Cardiac muscle cell (in vitro differentiated cells and primary cell): ENCODE results near the gene DUSP28. TPM values are rescaled to one million over a fixed set of nuclear protein-coding genes. Genes with fewer than 3 reads are reported as not detected.

Source experiments
- DNase-seq, 2 donors: peaks; one replicate each; pipeline versions ENCODE4 v3.0.0 to v3.0.0-alpha.2; 2010 to 2017; ENCODE audit warnings: low read depth in 1 of 2, low spot score in 1 of 2
- H3K27ac ChIP-seq: fragments of 200-600 bp; sonication (generic); 2 replicates; pipeline ENCODE4 v1.5.1; 2016
- H3K27me3 ChIP-seq: fragments of 200-600 bp; sonication (generic); 2 replicates; pipeline ENCODE4 v1.6.0; 2016; ENCODE audit warnings: control low read depth
- H3K36me3 ChIP-seq: fragments of 200-600 bp; sonication (generic); 2 replicates; pipeline ENCODE4 v1.5.1; 2016; ENCODE audit warnings: control low read depth
- H3K4me1 ChIP-seq: fragments of 200-600 bp; sonication (generic); 2 replicates; pipeline ENCODE4 v1.8.1; 2017; ENCODE audit warnings: low read depth, mild to moderate bottlenecking, mixed run types
- H3K4me3 ChIP-seq: fragments of 200-600 bp; sonication (generic); 2 replicates; pipeline ENCODE4 v1.5.1; 2016; ENCODE audit warnings: mild to moderate bottlenecking
- H3K9me3 ChIP-seq: fragments of 200-600 bp; sonication (generic); 2 replicates; pipeline ENCODE4 v1.5.1; 2017; ENCODE audit warnings: low read depth, mild to moderate bottlenecking, control low read depth
- polyA plus RNA-seq: library from polyadenylated mRNA; unstranded; fragments of >200 nt; fragmentation: Nextera tagmentation; extraction: Ambion mirVana; gene quantifications from 2 replicates; pipeline ENCODE4 v1.2.1, GENCODE V29; 2016
- total RNA-seq: library from RNA; depleted of rRNA; stranded (reverse); fragments of >200 nt; gene quantifications from 2 replicates; pipeline ENCODE4 v1.2.3, GENCODE V29; 2016
- TF ChIP-seq, protein P1 (sequence below): IDR thresholded peaks from 2 replicates; pipeline ENCODE4 v1.5.1; 2012; ENCODE audit warnings: low read depth, mild to moderate bottlenecking, low read length

The DUSP28 gene
- total and polyA plus RNA-seq, 2 experiments from 2014 or later, result 10.2 to 24.9 TPM

DNA sequence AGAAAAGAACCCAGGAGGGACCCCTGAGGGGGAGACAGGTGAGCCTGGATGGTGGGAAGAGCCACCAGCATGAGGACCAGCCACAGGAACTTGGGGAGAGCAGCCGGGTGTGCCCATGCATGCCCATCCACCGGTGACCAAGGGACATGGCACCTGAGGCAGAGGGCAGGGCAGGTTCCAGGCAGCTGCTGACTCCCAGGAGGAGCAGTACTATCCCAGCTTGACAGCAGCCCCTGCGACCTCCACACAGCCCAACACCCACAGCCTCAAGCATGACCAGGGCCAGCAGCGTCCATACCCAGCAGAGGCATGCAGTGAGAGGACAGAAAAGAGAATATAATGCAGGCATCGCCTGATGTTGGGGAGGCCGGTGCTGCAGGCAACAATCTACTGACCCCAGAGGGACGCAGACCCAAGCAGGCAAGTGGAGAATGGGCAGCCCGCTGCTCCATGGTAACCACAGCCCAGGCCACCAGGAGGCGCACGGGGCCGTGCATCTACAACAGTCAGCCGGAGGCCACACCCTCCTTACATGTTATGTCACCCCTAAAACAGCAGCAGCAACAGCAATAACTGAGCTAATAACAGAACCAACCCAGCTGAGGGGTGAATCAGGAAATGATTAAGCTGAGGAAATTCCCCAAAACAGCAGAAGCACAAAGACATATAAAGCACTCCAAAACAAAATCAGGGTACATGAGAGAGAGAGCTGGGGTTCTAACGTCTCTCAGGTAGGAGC is 46.4 kb upstream of the DUSP28 start:
- H3K27ac ChIP-seq, result no peak overlapping the region
- no peaks in the 10 kb centered on the region for H3K36me3 ChIP-seq
- TF ChIP-seq, protein P1, sequence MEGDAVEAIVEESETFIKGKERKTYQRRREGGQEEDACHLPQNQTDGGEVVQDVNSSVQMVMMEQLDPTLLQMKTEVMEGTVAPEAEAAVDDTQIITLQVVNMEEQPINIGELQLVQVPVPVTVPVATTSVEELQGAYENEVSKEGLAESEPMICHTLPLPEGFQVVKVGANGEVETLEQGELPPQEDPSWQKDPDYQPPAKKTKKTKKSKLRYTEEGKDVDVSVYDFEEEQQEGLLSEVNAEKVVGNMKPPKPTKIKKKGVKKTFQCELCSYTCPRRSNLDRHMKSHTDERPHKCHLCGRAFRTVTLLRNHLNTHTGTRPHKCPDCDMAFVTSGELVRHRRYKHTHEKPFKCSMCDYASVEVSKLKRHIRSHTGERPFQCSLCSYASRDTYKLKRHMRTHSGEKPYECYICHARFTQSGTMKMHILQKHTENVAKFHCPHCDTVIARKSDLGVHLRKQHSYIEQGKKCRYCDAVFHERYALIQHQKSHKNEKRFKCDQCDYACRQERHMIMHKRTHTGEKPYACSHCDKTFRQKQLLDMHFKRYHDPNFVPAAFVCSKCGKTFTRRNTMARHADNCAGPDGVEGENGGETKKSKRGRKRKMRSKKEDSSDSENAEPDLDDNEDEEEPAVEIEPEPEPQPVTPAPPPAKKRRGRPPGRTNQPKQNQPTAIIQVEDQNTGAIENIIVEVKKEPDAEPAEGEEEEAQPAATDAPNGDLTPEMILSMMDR, result peak; percentile 96
- no peak overlapping the region for H3K4me3 ChIP-seq
- peak; percentile 63 to 85 for DNase-seq
- no peaks in the 10 kb centered on the region for H3K27me3 ChIP-seq
- no peaks in the 10 kb centered on the region for H3K9me3 ChIP-seq
- H3K4me1 ChIP-seq, result no peaks in the 10 kb centered on the region

DNA sequence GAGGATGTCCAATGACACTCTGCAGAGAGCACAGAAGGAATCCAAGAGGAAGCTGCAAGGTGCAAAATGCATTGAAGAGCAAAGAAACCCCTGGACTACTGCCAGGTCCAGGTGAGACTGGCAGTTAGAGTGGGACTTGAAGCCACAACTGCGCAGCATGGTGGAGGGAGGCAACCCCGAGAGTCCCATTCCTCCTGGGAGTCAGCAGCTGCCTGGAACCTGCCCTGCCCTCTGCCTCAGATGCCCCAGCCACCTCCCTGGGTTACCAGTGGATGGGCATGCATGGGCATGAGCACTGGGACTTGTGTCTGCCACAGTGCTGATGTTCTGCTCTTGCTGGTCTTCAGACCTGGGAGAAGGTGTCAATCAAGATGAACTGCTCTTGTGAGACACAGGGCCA is 45.5 kb upstream of the DUSP28 start:
- DNase-seq, result no peak
- TF ChIP-seq, protein P1, result no peak
- no peak overlapping the region for H3K27ac ChIP-seq
- no peak overlapping the region for H3K4me3 ChIP-seq
- H3K36me3 ChIP-seq, result no peaks in the 10 kb centered on the region
- peaks cover 2% of the 10 kb centered on the region for H3K27me3 ChIP-seq
- H3K4me1 ChIP-seq, result no peaks in the 10 kb centered on the region
- H3K9me3 ChIP-seq, result no peaks in the 10 kb centered on the region

DNA sequence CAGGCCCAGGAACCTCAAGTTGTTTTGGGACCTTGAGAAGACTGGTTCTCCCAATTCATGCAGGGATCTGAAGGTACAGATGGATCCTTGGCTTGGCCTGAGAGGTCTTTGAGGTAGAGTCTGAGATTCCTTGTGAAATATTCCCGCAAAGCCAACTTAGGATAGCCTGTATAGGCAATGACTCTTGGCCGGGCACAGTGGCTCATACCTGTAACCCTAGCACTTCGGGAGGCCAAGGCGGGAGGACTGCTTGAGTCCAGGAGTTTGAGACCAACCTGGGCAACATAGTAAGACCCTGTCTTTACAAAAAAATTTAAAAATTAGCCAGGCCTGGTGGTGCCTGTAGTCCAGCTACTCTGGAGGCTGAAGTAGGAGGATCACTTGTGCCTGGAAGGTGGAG is 42.8 kb upstream of the DUSP28 start:
- Histone ChIP-seq H3K9me3 (no peaks in the 10 kb centered on the region), H3K27ac (no peak overlapping the region), H3K4me1 (no peaks in the 10 kb centered on the region), H3K4me3 (no peak overlapping the region), H3K27me3 (peaks cover 12% of the 10 kb centered on the region), H3K36me3 (no peaks in the 10 kb centered on the region)
- DNase-seq, result no peak
- TF ChIP-seq, protein P1, result no peak

DNA sequence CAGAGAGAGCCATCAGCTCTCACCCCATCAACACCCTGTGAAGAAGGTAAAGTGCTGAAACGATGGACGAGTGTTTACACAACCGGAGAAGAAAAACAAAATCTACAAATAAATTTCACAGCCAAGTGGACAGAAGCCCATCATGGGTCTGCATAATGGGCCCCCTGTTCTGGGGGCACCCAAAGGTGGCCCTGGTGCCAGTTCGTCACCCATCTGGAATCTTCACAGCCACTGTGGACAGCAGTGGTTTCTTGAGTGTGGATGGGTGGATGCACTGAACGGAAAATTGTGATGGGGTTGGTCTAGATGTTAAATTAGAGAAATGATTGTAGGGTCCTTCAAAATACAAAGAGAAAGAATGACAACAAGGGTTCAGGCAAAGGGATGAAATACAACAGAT is 41.2 kb upstream of the DUSP28 start:
- Histone ChIP-seq H3K4me3 (no peak overlapping the region), H3K36me3 (no peaks in the 10 kb centered on the region), H3K27me3 (peaks cover 12% of the 10 kb centered on the region), H3K27ac (no peak overlapping the region), H3K9me3 (no peaks in the 10 kb centered on the region), H3K4me1 (no peaks in the 10 kb centered on the region)
- TF ChIP-seq, protein P1, result no peak
- no peak for DNase-seq

DNA sequence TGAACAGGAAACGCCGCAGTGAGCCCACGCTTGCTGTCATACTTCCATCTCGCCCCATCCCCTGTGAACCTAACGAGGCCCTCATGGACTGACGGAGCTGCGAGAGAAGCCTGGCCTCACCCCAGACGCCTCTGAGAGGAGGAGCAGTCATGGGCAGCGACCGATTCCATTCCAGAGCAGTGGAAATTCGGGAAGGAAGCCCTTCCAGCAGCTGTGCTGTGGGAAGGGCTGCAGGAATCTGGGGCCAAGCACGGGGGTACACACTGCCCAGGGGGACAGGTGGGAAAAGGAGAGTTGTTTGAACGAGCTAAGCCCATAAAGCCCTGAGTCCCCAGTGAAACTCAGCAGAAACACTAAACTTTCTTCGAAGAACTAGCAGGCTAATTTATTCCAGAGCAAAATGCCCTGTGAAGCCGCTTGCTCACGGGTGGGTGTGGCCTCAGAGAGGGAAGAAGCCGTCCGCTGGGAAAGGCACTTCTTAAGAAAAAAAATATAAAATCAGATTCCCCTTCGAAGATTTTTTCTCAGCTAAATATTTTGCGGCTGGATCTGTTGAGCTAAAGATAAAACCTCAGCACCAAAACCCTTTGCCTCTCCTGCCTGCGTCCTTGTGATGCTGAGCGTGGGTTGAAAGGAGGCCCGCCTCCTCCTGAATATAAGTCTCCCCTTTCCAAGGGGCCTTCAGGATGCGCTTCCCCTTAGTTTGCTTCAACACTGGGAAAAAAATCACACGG is 40.6 kb upstream of the DUSP28 start:
- Histone ChIP-seq H3K4me3 (no peak overlapping the region), H3K27me3 (peaks cover 12% of the 10 kb centered on the region), H3K27ac (no peak overlapping the region), H3K36me3 (no peaks in the 10 kb centered on the region), H3K9me3 (no peaks in the 10 kb centered on the region), H3K4me1 (no peaks in the 10 kb centered on the region)
- peak in 1 of 2 donors; percentile 47 for DNase-seq
- TF ChIP-seq, protein P1, result no peak
